Left forelimb (tissue), 1 donor: ENCODE results near the gene TGFA.

Source experiments
- DNase-seq: peaks from one replicate; pipeline ENCODE4 v3.0.0-alpha.2; 2018; ENCODE audit warnings: low spot score

The TGFA gene

GRCh38 chr2:70463581-70463980 is 90.0 kb downstream of the TGFA start:
- no peak for DNase-seq

DNA sequence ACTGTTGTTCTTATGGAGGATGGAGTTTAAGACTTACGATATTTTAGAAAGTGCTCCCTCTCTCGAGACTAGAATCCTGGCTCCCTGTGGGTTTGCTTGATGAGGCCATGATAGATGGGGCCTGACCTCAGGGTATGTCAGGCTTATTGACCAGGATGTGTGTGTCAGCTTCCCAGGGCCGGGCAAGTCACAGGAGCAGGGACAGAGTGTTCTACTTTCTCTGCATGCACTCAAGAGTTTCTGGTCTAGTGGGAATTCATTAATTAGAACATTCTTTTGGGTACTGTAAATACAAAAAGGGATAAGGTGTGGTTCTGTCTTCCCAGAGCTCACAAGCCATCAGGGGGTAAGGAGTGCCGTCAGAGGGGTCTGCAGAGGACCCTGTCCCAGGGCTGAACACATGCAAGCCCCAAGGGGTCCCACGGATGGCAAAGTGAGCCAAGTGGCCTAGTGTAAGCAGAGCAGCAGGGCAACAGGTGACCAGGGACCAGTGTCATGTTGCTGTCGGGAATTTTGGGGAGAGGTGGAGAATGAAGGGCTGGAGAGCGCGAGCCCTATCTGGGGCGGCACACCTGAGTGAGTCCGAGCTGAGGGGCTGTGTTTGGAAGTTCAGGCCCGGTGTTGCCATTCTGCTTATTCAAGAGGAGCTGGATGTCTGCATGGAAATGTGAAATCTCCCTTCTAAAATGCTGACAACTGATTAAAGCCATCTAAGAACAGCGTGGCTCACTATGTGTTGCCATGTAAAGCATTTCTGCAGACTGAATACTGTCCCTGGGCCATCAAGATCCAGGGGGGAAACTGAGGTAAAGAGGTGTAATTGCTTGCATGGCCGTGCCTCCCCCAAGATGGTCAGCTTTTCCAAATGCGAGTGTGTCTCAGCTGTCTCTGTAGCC is 91.4 kb downstream of the TGFA start:
- DNase-seq, result no peak

DNA sequence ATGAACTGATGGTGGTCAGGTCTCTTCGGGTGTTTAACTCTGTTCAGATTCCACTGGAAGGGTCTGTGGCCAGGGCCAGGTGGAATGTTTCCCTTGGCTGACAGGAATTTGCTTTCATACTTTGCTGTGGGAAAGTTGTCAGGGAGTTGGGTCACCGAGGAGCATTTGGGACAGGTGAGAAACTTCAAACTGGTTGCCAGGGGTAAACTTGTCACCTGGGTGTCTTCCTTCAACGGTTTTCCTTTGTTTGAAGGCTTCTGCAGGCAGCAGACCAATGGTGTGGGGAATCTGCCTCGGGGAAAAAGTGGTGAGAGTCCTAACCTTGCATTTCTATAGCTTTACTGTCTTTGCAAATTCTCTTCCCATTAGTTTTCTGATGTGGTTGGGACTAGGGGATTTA is 92.2 kb downstream of the TGFA start:
- no peak for DNase-seq

DNA sequence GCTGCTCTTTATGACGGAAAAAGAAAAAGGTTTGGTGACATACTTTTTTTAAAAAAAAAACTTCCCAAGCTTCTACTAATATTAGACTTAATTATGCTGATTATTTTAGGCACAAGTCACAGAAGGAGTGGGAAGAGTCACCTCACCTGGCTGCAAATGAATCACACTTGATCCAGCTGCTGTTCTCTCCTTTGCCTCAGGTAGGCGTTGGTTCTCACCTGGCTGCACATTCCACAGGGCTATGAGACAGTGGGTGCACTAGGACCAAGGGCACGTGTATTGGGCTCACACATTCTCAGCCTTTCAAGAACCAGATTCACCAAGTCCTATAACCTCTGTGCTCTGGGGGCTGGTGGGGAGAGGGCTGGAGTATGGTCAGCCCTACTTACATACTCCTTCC is 93.3 kb downstream of the TGFA start:
- DNase-seq, result no peak

DNA sequence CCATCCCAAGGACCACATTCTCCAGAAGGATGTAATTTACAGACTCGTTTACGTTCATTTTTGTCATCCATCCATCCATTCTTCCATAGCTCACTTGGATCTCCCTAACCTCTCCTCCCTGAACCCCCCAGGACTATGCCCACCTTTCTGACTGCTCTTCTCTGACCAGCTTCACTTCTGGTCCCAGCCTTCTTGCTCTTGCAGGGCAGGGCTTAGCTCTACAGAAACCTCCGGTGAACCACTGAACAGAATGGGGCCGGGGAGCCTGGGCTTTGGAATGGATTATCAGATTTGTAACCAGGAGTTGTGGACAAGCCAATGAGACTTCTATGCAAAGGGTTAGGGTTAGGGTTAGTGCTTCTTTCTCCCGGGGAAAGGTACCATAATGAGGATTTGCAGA is 95.0 kb downstream of the TGFA start:
- DNase-seq, result no peak

DNA sequence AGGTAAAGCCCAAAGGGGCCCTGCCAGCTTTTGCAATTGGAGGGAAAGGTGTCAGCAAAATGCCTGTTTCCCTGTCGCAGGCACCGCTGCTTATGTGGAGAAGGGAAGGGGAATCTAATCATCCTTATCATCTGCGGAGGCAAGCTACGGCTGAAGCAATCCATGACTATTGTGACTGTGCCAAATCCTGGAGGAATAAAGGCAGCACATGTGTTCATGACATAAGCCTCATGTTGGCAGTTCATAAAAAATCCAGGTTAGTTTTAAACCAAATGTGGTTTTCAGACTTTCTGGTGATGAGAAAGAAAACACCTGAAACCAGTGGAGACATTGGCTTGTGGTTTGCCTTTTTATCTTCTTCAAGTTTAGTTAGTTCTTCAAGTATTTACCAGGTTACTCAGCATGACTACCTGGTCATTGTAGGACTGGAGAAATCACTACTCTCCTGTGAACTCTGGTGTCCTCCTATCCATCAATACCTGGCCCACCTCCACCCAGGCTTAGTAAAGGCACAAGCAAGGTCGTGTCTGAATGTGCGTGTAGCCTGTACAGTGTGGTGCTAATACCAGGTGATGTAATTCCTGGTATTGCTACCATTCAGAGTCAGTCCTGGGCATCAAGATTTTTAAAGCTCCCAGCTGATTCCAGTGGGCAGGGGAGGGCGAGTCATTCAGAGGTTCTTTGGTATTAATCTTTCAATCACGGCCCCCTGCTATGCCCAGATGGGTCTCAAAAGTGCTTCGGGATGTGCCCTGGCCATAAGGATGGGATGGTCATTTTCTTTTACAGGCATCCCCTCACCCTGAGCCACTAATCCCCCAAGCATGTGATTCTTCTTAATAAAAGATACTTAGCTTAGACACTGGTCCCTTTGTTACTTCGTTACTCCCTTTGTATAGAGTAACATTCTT is 96.8 kb downstream of the TGFA start:
- no peak for DNase-seq

DNA sequence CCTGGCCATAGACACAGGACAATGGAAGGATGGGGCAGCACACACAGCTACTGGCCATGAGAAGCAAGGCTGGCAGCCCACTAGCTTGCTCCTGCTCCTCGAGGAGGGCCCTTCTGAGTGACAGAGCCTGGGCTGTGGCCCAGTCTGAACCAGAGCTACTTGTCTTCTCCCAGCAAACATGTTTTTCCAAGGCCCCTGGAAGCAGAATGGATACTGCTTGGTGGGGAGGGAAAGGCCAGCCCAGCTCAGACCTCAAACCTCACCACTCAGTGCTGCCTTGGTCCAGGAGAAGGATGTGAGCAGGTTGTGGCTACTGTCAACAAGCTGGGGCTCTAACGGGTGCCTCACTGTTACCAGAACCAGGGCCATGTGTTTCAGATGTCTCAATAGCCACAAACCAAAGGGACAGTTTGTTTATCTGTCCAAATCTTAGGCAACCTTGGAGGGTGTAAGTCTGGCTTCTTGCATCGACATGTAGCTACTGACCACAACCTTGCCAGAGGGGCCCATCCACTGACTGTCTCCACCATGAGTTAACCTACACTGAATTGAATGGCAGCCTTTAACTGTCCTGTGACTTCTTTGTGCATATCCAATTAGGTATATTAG is 98.6 kb downstream of the TGFA start:
- no peak for DNase-seq

DNA sequence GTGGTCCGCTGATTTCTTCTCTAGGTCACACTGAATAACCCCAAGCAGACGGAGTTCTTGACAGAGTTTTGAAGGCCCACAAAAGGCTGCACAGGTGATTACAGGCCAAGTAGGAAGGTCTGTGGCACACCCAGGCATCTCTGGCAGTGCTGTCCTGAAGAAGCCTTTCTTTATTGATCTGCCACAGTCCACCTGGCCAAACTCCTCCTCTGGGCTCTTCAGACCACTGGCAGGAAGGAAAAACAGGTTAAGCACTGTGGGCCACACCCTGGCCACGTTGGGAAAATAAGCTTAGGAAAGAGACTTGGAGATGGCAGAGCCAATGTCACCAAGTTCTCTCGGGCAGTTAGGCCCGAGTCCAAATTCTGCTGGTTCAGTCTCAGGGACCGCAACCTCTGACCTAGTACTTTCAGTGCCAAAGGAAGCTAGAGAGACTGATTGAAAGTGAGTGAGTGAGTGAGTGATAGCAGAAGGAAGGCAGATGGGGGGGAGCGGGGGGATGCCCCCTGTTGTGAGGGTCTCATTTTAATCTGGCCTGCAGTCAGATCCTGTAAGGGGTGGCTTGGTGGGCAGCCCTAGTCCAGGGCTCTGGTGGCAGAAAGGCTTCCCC is 102.9 kb downstream of the TGFA start:
- DNase-seq, result no peak

- DNase-seq, result no peak
These were observed 105.6 kb downstream of the TGFA start for GRCh38 chr2:70448041-70448440.

GRCh38 chr2:70443726-70444125 is 109.9 kb downstream of the TGFA start:
- DNase-seq, result no peak

GRCh38 chr2:70443078-70443465 is 110.6 kb downstream of the TGFA start:
- DNase-seq, result no peak

DNA sequence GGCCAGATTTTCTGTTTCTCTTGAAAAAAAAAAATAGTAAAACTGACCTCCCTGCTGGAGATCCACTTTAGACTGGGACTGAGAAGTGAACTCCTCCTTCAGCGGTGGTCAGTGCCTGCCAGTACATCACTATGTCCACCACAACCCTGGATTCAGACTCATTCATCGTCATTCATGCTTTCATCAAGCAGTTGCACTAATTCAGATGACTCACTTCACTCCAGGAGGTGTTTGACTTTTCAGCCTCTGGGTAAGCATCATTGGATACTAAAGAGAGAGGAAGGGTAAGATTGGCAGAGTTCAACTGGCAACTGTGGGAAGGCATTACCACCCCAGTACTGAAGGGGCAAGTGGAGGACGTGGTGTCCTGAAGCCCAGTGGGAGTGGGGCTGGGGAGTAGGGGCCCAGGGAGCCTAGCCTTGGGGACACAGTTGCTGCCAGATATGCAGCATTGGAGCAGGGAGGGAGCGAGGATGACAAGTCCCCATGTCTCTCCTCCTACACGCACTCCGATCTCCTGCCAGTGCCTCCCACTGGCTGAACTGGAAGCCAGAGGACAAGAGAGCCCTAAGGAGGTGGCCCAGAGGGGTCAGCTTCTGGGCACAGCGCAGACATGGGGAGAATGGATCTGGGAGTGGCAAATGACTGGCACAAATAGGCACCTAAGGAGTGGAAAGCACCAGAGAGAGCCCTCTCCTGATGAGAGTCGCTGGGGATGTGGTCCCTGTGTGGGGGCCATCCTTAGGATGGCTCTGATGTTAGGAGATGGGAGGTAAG is 111.1 kb downstream of the TGFA start:
- no peak for DNase-seq

- no peak for DNase-seq
These were observed 113.0 kb downstream of the TGFA start for GRCh38 chr2:70440621-70441020.

GRCh38 chr2:70435138-70435537 is 118.5 kb downstream of the TGFA start:
- DNase-seq, result no peak

- no peak for DNase-seq
These were observed 120.3 kb downstream of the TGFA start for GRCh38 chr2:70433315-70433714.

DNA sequence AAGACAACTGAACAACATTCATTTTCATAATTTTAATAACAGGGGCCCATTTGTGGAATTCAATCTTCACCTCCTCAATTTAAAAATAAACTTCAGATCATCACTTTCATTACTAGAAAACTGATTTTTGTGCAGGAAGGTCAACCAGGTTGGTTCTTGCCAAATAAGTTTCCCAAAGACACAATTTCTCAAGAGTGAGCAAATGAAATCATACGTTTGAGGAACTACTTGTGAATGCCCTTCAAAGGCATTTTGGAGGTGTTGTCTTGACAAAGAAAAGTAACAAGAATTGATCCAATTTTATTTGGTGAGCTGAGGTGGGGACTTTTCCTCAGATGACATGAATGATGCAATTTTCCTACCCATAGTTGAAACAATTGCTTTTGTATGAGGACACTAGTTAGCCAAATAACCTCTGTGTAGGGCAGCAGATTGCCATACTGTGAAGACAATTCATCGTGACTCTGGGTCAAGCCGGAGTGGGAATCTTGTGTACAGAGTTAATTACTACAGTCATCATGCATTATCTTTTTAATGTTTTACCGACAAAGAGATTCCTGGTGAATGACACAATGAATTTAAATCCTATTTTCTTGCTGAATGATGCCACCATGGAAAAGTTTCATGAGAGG is 121.8 kb downstream of the TGFA start:
- no peak for DNase-seq

DNA sequence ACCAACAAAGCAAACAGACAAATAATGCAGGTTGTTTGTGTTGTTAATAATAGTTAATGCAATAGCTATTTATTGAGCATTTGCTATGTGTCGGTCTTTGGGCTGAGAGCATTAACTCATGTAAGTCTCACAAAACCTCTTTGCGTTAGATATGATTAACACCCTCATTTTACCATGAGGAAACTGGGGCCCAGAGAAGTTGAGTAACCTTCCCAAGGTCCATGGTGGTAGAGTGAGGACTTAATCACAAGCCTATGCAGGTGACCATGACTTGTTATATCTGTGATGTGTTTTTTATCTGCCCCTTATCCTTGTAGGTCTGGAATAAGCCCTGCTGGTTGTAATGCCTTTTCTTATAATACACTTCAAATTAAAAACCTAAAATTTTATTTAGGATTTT is 127.3 kb downstream of the TGFA start:
- DNase-seq, result no peak

DNA sequence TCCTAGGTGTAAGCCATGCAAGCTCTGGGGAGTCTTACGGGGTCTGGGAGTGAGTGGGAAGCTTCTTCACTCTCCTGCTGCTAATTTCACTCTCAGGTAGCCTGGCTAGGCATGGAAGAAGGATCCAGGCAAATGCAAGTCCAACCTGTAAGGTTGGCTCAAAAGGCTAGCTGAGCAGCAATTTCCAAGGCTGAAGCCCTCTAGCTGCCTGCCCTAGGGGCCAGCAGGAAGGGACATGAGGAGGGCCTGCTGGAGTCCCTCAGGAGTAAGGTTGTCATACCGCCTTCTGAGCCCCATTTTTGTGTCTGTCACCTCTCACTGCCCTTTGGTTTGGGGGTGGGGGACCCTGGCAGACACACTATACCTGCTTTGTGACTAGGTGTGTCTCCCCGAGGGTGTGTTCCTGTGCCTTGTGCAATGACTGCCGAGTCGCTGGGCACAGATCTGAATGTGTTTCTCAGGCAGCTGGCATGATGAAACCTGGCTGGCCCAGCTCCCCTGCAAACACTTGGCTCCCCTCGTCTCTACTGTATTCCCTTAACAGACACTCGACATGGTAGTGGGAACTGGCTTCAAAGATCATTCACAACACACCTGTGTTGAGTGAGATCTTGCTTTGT is 127.8 kb downstream of the TGFA start:
- DNase-seq, result no peak

- DNase-seq, result no peak
These were observed 132.9 kb downstream of the TGFA start for GRCh38 chr2:70420740-70421139.

GRCh38 chr2:70420143-70420542 is 133.5 kb downstream of the TGFA start:
- no peak for DNase-seq

GRCh38 chr2:70418514-70418913 is 135.1 kb downstream of the TGFA start:
- DNase-seq, result no peak
